ENCODE results near the gene ZNF219. TPM values are rescaled to one million over a fixed set of nuclear protein-coding genes. Genes with fewer than 3 reads are reported as not detected.

ZNF219 gene
- total and polyA plus RNA-seq, 2 of the 13 experiments (the other 11 are each of a cell fraction or from before 2014, with no cell fraction given) = 34.5 to 36.6 TPM

DNA sequence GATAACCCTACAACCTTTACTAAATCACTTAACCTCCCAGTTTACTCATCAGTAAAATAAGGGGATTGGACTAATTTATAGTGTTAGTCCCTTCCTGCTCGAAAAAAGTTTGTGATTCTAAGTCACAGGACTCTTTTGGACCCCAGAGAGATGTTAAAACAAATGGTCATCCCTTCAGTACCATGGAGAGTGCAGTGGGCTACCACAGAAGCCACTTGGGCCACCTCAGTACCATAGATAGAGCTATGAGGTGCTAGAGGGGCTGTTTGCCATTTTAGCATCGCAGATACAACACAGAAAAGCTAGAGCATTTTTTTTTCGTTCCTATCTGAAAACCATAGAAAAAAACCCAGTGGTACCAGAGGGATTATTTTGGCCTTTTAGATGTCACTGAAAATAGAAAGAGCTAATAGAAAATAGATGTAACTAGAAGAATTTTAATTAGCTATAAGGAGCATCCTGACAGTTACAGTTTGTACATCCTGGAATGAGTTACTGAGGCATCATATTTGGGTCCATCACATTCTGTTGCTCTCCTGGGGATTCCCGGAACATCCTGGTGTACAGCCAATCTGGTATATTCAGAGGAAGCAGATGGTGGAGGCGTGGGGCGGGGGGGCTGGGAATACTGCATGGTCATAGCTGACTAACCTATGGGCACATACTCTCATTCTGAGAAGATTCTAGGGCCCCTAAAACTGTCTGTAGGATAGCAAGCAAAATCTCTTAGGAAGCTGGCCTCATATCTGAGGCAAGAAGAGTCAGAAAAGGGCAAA lies 2.8 kb downstream of the ZNF219 start (continued):
- TF ChIP-seq ZBTB33 (CRISPR knock-in tag; IDR thresholded peaks at IDR 0.05) (no peak), MYPOP (CRISPR knock-in tag; IDR thresholded peaks at IDR 0.05) (no peak), NFYC (CRISPR knock-in tag; IDR thresholded peaks at IDR 0.05) (no peak), ZFP82 (CRISPR knock-in tag; IDR thresholded peaks at IDR 0.05; ENCODE audit: borderline replicate concordance) (no peak), ZNF879 (CRISPR knock-in tag; IDR thresholded peaks at IDR 0.05) (no peak), ZNF607 (CRISPR knock-in tag; IDR thresholded peaks at IDR 0.05; ENCODE audit: borderline replicate concordance) (no peak), DMAP1 (CRISPR knock-in tag; IDR thresholded peaks at IDR 0.05) (no peak), ZSCAN25 (CRISPR knock-in tag; IDR thresholded peaks at IDR 0.05) (no peak), NR2C2 (CRISPR knock-in tag; IDR thresholded peaks at IDR 0.05; ENCODE audit: borderline replicate concordance) (no peak), TBX3 (IDR thresholded peaks at IDR 0.05; ENCODE audit: borderline replicate concordance) (no peak), BORCS8-MEF2B (CRISPR knock-in tag; IDR thresholded peaks at IDR 0.05) (no peak), CENPT (CRISPR knock-in tag; IDR thresholded peaks at IDR 0.05; ENCODE audit: low read depth) (no peak), TRIM24 (CRISPR knock-in tag; IDR thresholded peaks at IDR 0.05) (no peak), THAP8 (CRISPR knock-in tag; IDR thresholded peaks at IDR 0.05; ENCODE audit: borderline replicate concordance) (no peak), ZNF761 (CRISPR knock-in tag; conservative IDR thresholded peaks at IDR 0.05) (no peak)
- TF ChIP-seq, protein P1, sequence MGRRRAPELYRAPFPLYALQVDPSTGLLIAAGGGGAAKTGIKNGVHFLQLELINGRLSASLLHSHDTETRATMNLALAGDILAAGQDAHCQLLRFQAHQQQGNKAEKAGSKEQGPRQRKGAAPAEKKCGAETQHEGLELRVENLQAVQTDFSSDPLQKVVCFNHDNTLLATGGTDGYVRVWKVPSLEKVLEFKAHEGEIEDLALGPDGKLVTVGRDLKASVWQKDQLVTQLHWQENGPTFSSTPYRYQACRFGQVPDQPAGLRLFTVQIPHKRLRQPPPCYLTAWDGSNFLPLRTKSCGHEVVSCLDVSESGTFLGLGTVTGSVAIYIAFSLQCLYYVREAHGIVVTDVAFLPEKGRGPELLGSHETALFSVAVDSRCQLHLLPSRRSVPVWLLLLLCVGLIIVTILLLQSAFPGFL (CRISPR knock-in tag; IDR thresholded peaks at IDR 0.05) = no peak
- TF ChIP-seq, protein P2, sequence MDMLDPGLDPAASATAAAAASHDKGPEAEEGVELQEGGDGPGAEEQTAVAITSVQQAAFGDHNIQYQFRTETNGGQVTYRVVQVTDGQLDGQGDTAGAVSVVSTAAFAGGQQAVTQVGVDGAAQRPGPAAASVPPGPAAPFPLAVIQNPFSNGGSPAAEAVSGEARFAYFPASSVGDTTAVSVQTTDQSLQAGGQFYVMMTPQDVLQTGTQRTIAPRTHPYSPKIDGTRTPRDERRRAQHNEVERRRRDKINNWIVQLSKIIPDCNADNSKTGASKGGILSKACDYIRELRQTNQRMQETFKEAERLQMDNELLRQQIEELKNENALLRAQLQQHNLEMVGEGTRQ (IDR thresholded peaks at IDR 0.05; ENCODE audit: low read depth, low read length) = no peak
- TF ChIP-seq, protein P2 (CRISPR knock-in tag; IDR thresholded peaks at IDR 0.05; ENCODE audit: borderline replicate concordance) = no peak
- TF ChIP-seq, protein P3, sequence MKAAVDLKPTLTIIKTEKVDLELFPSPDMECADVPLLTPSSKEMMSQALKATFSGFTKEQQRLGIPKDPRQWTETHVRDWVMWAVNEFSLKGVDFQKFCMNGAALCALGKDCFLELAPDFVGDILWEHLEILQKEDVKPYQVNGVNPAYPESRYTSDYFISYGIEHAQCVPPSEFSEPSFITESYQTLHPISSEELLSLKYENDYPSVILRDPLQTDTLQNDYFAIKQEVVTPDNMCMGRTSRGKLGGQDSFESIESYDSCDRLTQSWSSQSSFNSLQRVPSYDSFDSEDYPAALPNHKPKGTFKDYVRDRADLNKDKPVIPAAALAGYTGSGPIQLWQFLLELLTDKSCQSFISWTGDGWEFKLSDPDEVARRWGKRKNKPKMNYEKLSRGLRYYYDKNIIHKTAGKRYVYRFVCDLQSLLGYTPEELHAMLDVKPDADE (CRISPR knock-in tag; IDR thresholded peaks at IDR 0.05) = no peak
- TF ChIP-seq, protein P4, sequence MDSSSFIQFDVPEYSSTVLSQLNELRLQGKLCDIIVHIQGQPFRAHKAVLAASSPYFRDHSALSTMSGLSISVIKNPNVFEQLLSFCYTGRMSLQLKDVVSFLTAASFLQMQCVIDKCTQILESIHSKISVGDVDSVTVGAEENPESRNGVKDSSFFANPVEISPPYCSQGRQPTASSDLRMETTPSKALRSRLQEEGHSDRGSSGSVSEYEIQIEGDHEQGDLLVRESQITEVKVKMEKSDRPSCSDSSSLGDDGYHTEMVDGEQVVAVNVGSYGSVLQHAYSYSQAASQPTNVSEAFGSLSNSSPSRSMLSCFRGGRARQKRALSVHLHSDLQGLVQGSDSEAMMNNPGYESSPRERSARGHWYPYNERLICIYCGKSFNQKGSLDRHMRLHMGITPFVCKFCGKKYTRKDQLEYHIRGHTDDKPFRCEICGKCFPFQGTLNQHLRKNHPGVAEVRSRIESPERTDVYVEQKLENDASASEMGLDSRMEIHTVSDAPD (CRISPR knock-in tag; IDR thresholded peaks at IDR 0.05) = no peak

Data from HepG2 (cell line).